ENCODE measurements around the gene RFX6. TPM values are rescaled to one million over a fixed set of nuclear protein-coding genes. Genes with fewer than 3 reads are reported as not detected.

Gene RFX6
- total and polyA plus RNA-seq, 7 donors: 0.16 to 1.8 (median 0.46) TPM; not detected in 4

GRCh38 chr6:116888732-116889360 is 11.8 kb downstream of the RFX6 start:
- intact Hi-C loops (cut with DNase I): no loop called here
- 88 to 90% methylated on average over 2 of the region's 2 CpGs for WGBS, 2 donors
- no peaks in the 10 kb centered on the region for H3K9me3 ChIP-seq
- TF ChIP-seq POLR2A (IDR thresholded peaks at IDR 0.05): no peak
- no peak for TF ChIP-seq POLR2AphosphoS5 (IDR thresholded peaks at IDR 0.05)
- TF ChIP-seq, protein P1, sequence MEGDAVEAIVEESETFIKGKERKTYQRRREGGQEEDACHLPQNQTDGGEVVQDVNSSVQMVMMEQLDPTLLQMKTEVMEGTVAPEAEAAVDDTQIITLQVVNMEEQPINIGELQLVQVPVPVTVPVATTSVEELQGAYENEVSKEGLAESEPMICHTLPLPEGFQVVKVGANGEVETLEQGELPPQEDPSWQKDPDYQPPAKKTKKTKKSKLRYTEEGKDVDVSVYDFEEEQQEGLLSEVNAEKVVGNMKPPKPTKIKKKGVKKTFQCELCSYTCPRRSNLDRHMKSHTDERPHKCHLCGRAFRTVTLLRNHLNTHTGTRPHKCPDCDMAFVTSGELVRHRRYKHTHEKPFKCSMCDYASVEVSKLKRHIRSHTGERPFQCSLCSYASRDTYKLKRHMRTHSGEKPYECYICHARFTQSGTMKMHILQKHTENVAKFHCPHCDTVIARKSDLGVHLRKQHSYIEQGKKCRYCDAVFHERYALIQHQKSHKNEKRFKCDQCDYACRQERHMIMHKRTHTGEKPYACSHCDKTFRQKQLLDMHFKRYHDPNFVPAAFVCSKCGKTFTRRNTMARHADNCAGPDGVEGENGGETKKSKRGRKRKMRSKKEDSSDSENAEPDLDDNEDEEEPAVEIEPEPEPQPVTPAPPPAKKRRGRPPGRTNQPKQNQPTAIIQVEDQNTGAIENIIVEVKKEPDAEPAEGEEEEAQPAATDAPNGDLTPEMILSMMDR (IDR thresholded peaks at IDR 0.05): no peak
- no peak for TF ChIP-seq EP300 (IDR thresholded peaks at IDR 0.05)
- H3K36me3 ChIP-seq: no peaks in the 10 kb centered on the region
- H3K27me3 ChIP-seq: no peaks in the 10 kb centered on the region
- no peaks in the 10 kb centered on the region for H3K4me1 ChIP-seq
- H3K27ac ChIP-seq: no peak overlapping the region
- no peak overlapping the region for H3K4me3 ChIP-seq
- no peak for DNase-seq

DNA sequence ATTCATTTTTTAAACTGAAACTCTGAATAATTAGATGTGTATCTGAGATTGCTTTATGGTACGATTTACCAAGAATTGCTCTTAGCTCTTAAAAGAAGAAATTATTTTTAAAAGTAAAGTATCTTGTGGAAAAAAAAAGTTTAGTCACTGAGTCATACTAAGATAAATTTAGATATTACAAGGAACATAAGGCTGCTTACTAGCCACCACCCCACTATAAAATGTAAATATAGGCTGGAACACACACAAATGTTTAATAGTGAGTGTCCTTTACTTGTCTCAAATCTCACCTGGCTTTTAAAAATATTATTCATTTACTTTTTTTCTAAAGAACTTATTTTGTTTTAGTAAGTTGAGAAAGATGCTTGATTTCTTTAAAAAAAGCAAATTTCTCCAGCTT is 17.6 kb downstream of the RFX6 start:
- Histone ChIP-seq H3K9me3 (no peaks in the 10 kb centered on the region), H3K4me1 (no peaks in the 10 kb centered on the region), H3K27ac (no peak overlapping the region), H3K4me3 (no peak overlapping the region), H3K36me3 (no peaks in the 10 kb centered on the region), H3K27me3 (no peaks in the 10 kb centered on the region)
- no peak for TF ChIP-seq EP300 (IDR thresholded peaks at IDR 0.05)
- TF ChIP-seq POLR2AphosphoS5 (IDR thresholded peaks at IDR 0.05): no peak
- TF ChIP-seq POLR2A (IDR thresholded peaks at IDR 0.05): no peak
- TF ChIP-seq, protein P1 (IDR thresholded peaks at IDR 0.05): no peak
- intact Hi-C loops (cut with DNase I): no loop called here
- 71 to 86% methylated on average over 1 of the region's 1 CpG for WGBS, 2 donors
- DNase-seq: no peak

DNA sequence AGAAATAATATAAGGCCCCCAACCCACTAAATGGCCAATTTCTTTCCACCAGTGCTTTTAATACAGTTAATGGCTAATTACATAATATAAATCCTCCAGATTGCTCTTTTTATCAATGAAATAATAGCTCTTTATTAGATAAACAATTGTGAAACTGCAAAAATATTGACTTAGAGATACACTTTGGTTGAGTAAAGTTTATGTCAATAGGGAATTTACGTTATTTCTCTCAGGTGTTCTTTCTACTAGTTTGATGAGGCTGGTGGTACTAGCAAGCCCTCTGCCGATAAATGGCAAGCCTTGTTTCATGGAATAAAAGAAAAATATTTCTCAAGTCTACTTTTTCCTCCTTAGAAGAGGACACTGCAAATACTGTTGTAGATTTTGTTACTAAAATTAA is 18.9 kb downstream of the RFX6 start:
- Histone ChIP-seq H3K27ac (no peak overlapping the region), H3K36me3 (no peaks in the 10 kb centered on the region), H3K4me3 (no peak overlapping the region), H3K4me1 (no peaks in the 10 kb centered on the region), H3K9me3 (no peaks in the 10 kb centered on the region), H3K27me3 (no peaks in the 10 kb centered on the region)
- DNase-seq: no peak
- TF ChIP-seq, protein P1 (IDR thresholded peaks at IDR 0.05): no peak
- TF ChIP-seq POLR2AphosphoS5 (IDR thresholded peaks at IDR 0.05) (no peak), POLR2A (IDR thresholded peaks at IDR 0.05) (no peak), EP300 (IDR thresholded peaks at IDR 0.05) (no peak)
- intact Hi-C loops (cut with DNase I): no loop called here
- WGBS, 2 donors: 62 to 88% methylated on average over 2 of the region's 2 CpGs

DNA sequence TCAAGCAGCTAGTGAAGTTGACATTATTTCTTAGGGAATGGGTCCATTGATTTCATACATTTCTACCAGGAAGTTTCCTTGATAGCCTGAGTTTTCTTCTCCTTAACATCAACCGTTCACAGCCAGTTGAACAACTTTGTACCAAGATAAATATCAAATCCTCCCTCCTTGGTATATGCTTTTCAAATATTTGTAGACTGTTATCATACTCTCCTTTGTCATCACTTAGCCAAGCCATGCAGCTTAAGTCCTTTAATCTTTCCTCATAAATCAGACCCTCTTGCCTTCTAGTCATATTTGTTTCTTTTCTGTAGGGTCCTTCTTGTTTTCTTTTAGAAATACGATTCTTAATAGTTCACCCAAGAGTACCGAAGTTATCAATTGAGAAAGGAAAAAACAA is 25.6 kb downstream of the RFX6 start:
- 42 to 67% methylated on average over 3 of the region's 3 CpGs for WGBS, 2 donors
- intact Hi-C loops (cut with DNase I): no loop called here
- Histone ChIP-seq H3K27me3 (no peaks in the 10 kb centered on the region), H3K9me3 (no peaks in the 10 kb centered on the region), H3K4me1 (no peaks in the 10 kb centered on the region), H3K36me3 (no peaks in the 10 kb centered on the region), H3K27ac (no peak overlapping the region), H3K4me3 (no peak overlapping the region)
- DNase-seq: no peak
- no peak for TF ChIP-seq POLR2AphosphoS5 (IDR thresholded peaks at IDR 0.05)
- no peak for TF ChIP-seq POLR2A (IDR thresholded peaks at IDR 0.05)
- TF ChIP-seq, protein P1 (IDR thresholded peaks at IDR 0.05): no peak
- TF ChIP-seq EP300 (IDR thresholded peaks at IDR 0.05): no peak
